Stimulated activated CD8-positive, alpha-beta memory T cell treated with anti-CD3 and anti-CD28 coated beads, Interleukin-7, amount 100 ng/mL, for 24 hours (primary cell): ENCODE data around the gene MTCL1.

Experiments
- DNase-seq: peaks from one replicate; pipeline ENCODE4 v3.0.0-alpha.2; 2020; ENCODE audit warnings: low read depth

MTCL1 gene

DNA sequence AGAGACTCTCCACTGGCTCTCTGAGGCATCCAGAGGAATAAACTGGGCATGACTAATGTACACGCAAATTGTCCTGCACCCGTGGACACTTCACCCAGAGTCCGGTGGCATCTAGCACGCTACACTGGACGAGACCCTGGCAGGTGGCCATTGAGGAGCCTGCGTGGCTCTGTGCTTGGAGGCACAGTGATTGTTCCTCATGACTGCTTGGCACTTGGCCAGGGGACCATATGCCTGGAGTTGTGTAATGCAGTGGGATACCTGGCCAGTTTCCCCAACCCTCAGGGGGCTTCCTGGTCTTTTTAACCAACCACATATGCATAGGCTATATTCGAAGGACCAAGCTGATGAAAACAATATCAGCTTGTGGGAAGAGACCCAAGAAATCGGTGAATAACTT is 66.6 kb downstream of the MTCL1 start:
- no peak for DNase-seq

DNA sequence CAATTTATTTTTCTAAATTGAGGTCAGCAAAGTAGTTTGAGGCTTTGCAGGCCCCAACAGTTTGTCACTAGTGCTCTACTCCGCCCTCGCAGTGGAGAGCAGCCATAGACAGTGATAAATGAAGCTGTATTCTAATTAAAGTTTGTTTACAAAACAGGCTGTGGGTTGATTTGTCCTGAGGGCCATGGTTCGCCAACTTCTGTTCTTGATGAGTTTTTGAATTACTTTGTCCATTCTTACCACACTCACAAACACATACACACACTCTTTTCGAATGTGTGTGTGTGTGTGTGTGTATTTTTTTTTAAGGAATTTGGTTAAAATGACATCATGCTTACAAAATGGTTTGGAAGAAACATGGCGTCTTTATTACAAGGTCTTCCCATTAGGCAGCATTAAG is 68.6 kb downstream of the MTCL1 start:
- no peak for DNase-seq

- DNase-seq, result no peak
These were observed 70.9 kb downstream of the MTCL1 start for GRCh38 chr18:8776013-8776943.

DNA sequence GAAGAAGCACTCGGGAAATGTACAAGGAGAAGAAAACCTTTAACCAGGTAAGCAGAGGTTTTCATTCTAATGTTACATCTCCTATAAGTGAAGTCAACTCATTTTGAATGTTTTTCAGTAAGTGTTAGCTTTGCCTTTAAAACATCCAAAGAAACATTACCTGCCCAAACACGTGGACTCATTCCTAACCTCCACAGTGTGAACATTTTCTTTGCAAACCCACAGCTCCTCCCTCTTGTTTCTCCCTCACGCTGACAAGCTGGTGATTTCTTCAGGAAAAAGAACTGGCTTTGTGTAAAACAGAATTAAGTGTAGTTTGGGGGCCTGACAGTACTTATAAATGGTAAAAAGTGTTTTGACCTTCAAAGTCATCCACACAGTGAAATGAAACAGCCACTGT is 72.5 kb downstream of the MTCL1 start:
- DNase-seq, result no peak

DNA sequence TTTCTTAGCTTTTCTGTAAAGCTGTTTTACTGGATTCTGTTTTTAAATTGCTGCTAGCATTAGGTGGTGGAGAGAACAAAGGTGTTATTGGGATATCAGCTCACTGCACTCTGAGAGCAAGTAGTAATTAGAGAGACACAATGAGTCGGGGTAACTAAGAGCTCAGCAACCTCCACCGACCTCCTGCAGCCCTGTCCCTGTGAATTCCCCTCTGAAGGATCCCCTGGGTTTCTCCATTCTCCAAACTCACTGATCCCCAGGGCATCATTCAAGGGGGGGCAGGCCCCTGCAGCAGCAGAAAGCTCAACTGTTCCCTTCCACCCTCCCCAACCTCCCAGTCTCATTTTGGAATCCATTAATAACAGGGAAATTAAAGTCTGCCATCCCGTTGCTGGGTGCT is 73.0 kb downstream of the MTCL1 start:
- no peak for DNase-seq

DNA sequence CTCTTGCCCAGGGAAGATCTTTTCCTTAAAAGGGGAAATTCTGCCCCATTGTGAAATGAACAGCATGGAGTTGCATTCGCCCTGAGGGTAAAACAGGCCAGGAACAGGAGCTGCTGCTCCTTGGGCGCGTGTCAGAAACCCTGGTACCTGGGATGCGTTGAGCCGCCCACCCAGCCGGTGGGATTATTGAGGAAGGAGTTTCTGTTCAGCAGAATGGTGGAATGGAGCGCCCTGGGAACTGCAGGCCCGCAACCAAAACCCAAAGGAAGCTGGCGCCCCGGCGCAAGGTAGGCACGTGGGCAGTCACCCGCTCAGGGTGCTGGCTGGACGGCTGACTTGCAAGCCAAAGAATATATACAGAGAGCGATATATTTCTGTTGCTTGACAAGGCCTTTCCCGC is 73.5 kb downstream of the MTCL1 start:
- no peak for DNase-seq

DNA sequence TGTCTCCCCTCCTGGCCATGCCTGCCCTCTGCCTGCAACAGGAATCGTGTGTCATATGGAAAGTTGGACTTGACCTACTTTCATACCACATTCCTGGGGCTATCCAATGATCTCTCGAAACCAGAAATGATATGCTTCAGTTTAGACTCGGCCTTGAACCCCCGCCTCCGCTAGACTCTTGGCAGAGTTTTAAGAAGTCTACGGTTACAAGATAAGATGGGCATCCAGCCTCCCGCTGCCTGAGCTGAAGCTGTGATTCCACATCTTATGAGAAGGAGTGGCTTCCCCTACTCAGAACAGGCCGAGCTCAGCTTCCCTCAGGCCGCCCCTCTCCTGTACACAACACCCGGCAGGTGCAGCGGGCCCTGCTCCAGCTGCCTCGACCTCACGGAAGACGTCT is 73.9 kb downstream of the MTCL1 start:
- DNase-seq, result no peak

- DNase-seq, result no peak
These were observed 74.9 kb downstream of the MTCL1 start for GRCh38 chr18:8780227-8780626.

DNA sequence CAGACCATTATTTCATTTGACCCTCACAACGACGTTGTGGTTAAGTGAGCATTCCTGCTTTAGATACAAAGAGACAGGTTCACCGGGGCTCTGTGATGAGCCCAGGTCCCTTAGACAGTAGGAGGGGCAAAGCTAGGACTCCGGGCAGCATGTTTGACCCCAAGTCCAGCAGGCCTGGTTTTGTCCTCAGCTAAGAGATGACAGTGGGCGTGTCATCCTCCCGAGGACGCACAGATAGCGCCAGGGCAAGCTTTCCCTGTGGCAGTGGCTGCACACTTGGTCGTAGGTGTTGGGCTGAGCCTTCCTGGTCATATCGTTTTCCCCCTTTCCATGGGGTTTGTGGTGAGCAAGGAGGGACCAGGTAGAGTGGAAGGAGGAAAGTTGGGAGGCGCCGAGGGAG is 76.3 kb downstream of the MTCL1 start:
- DNase-seq, result no peak

DNA sequence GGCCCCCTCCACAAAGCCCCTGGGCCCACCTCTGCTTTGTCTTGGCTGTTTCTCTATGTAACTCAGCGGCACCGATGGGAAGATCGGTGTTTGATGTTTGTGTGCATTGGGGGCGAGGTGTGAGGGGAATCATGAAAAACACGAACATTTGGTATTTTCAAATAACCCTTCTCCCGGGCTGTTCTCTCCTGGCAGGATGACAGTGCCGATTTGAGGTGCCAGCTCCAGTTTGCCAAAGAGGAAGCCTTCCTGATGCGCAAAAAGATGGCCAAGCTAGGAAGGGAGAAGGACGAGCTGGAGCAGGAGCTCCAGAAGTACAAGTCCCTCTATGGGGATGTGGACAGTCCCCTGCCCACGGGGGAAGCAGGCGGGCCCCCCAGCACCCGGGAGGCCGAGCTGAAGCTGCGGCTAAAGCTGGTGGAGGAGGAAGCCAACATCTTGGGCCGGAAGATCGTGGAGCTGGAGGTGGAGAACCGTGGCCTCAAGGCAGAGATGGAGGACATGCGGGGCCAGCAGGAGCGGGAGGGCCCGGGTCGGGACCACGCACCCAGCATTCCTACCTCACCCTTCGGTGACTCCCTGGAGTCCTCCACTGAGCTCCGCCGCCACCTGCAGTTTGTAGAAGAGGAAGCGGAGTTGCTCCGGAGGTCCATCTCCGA is 78.1 kb downstream of the MTCL1 start:
- no peak for DNase-seq

- DNase-seq, result no peak
These were observed 78.7 kb downstream of the MTCL1 start for GRCh38 chr18:8783994-8784530.

DNA sequence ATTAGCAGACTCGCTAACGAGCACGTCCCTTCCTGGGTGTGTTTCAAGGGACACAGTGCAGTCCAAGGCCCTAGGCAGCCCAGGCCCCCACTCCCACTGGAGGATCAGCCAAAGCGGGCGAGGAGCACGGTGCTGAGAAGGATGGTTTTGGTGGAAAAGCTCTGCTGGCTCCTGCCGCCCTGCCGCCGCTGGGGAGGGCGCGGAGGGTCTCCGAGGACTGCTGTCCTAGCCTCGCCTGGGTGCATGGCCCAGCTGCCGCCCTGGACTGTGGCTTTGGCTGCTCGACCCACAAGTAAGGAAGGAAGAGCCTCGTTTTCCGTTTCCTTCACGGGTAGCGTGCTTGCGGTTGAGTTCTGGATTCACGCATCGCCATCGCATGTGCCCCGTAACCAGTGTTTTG is 79.9 kb downstream of the MTCL1 start:
- no peak for DNase-seq

GRCh38 chr18:8785855-8786482 is 80.6 kb downstream of the MTCL1 start:
- DNase-seq, result no peak

GRCh38 chr18:8786483-8787370 is 81.4 kb downstream of the MTCL1 start:
- DNase-seq, result no peak

- no peak for DNase-seq
These were observed 82.0 kb downstream of the MTCL1 start for GRCh38 chr18:8787371-8787670.

- DNase-seq, result no peak
These were observed 82.4 kb downstream of the MTCL1 start for GRCh38 chr18:8787794-8788193.

- DNase-seq, result no peak
These were observed 83.4 kb downstream of the MTCL1 start for GRCh38 chr18:8788503-8789429.

DNA sequence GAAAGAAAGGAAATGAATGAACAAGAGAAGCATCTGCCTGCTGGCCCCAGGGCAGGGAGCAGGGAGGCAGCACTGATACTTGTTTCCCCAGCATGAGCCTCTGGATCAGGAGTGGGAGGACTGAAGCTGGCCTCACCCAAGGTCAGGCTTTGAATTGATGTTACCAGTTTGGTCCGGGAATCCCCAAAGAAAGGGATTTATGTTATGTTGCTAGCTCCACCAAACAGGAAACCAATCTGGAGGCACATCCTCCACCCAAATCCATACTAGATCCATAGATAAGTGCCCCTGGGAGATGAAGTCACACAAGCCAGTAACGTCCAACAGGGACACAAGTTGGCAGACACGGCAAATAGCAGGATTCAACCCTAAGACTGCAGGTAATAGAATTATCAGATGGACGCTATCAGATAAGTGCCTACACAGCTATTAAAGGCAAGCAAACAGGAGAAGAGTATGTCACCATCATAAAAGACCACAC is 85.9 kb downstream of the MTCL1 start:
- no peak for DNase-seq

GRCh38 chr18:8792688-8793316 is 87.4 kb downstream of the MTCL1 start:
- DNase-seq, result no peak

DNA sequence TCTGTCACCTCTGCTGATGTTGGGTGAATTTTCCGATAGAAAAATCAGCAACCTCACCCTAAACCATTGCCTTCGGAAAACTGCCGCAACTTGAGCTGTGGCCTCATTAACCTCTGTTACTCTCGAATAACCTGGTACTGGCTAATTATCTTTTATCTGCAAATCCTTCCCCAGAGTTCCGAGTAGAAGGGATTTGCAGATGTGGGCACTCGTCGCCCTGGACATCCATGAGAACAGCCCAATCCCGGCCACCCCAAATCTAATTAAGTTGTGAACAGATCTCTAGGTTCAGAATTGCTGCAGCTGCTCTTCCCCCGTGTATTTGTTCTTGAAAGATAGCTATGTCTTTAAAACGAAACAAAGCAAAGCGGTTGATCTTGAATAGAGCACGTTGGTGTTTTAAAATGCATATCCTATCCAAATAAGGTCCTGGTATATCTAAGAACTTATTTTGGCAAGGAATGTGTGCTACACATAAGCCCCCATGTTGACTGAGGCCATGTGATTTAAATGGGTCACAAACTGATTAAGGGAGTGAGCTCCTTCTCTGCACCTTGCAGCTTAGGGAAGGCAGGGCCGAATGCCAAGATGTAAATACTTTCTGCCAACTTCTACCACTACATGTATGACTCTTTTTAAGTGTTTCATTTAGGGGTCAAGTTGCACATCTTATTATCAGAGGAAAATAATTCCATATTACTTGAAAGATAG is 88.2 kb downstream of the MTCL1 start:
- no peak for DNase-seq
